SK-N-MC (cell line): ENCODE data around the gene IQSEC3.

ENCODE experiments used
- EZH2 ChIP-seq: fragments of 200-600 bp; sonication (generic); IDR thresholded peaks from one replicate; pipeline ENCODE4 v1.6.1; 2017; ENCODE audit warnings: antibody characterized with exemption
- POLR2AphosphoS5 ChIP-seq: IDR thresholded peaks from 2 replicates; pipeline ENCODE4 v1.6.1; 2012; ENCODE audit warnings: mild to moderate bottlenecking, low read depth, low read length, borderline replicate concordance

- TF ChIP-seq EZH2 (no peak), POLR2AphosphoS5 (no peak)
These were observed 90.4 kb downstream of the IQSEC3 start for GRCh38 chr12:156945-157344.
